GM19463 (cell line): ENCODE results near the gene LYL1.

ENCODE experiments used
- ATAC-seq: cut with Tn5 transposase; IDR thresholded peaks from one replicate; pipeline ENCODE4 v1.9.1; 2021; ENCODE audit warnings: mild to moderate bottlenecking, moderate library complexity; ENCODE audit not compliant: unreplicated experiment

Gene LYL1

GRCh38 chr19:13060233-13060963 is 42.3 kb downstream of the LYL1 start:
- ATAC-seq = no peak

- ATAC-seq = no peak
Measured at GRCh38 chr19:13058951-13059660, 43.6 kb downstream of the LYL1 start.

GRCh38 chr19:13057744-13058143 is 44.9 kb downstream of the LYL1 start:
- no peak for ATAC-seq

- ATAC-seq = no peak
Measured at GRCh38 chr19:13057147-13057572, 45.5 kb downstream of the LYL1 start.

- no peak for ATAC-seq
Measured at GRCh38 chr19:13056052-13056660, 46.5 kb downstream of the LYL1 start.

GRCh38 chr19:13055213-13056051 is 47.2 kb downstream of the LYL1 start:
- ATAC-seq = no peak

GRCh38 chr19:13054626-13055212 is 47.9 kb downstream of the LYL1 start:
- no peak for ATAC-seq

GRCh38 chr19:13053761-13054625 is 48.7 kb downstream of the LYL1 start:
- ATAC-seq = no peak

- ATAC-seq = no peak
Measured at GRCh38 chr19:13053238-13053637, 49.4 kb downstream of the LYL1 start.

GRCh38 chr19:13052447-13053175 is 50.0 kb downstream of the LYL1 start:
- no peak for ATAC-seq

GRCh38 chr19:13051557-13052165 is 51.0 kb downstream of the LYL1 start:
- no peak for ATAC-seq

- ATAC-seq = no peak
Measured at GRCh38 chr19:13050274-13050673, 52.4 kb downstream of the LYL1 start.
